ENCODE results near the gene SLC17A2. TPM values are rescaled to one million over a fixed set of nuclear protein-coding genes. Genes with fewer than 3 reads are reported as not detected.

Gene SLC17A2
- total and polyA plus RNA-seq, 2 of the 13 experiments (the other 11 are each of a cell fraction or from before 2014, with no cell fraction given), result 11.2 to 32.4 TPM

DNA sequence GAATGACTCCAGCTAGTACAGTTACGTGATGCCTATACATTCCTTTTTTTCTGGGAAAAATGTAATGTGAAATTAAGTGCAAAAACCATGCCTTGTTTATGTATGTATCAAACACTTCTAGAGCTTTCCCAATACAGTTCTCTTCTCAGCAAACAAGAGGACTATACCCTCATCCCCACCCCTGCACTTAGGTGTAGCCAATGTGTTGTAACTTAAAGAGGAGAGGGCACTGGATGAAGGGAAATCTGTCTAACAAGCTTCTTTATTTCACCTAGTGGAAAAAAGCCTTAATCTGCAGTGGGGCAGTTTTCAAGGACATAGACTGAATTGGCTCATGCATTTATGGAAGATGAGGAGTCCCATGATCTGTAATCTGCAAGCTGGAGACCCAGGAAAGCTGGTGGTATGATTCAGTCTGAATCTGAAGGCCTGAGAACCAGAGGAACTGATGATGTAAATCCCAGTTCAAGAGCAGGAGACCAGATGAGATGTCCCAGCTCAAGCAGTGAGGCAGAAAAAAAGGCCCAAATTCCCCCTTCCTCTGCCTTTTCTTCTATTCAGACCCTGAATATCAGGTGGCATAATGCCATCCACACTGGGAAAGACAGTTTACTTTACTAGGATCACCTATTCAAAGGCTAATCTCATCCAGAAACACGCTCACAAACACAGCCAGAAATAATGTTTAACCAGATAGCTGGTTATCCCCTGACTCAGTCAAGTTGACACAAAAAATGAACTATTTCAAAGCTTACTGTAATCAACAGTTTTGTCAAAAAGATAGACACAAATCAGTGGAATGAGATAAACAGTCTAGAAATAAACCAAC is 30.7 kb downstream of the SLC17A2 start (continued):
- TF ChIP-seq SMAD3 (CRISPR knock-in tag; IDR thresholded peaks at IDR 0.05) (0 out of 2 replicates have a peak, but pooled peaks have one; percentile 10), TCF7L2 (IDR thresholded peaks at IDR 0.05; ENCODE audit: low read depth, low read length) (no peak)
- TF ChIP-seq, protein P1, sequence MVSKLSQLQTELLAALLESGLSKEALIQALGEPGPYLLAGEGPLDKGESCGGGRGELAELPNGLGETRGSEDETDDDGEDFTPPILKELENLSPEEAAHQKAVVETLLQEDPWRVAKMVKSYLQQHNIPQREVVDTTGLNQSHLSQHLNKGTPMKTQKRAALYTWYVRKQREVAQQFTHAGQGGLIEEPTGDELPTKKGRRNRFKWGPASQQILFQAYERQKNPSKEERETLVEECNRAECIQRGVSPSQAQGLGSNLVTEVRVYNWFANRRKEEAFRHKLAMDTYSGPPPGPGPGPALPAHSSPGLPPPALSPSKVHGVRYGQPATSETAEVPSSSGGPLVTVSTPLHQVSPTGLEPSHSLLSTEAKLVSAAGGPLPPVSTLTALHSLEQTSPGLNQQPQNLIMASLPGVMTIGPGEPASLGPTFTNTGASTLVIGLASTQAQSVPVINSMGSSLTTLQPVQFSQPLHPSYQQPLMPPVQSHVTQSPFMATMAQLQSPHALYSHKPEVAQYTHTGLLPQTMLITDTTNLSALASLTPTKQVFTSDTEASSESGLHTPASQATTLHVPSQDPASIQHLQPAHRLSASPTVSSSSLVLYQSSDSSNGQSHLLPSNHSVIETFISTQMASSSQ (IDR thresholded peaks at IDR 0.05; ENCODE audit: low read depth), result peak; percentile 87
- TF ChIP-seq, protein P1 (CRISPR knock-in tag; IDR thresholded peaks at IDR 0.05; ENCODE audit: borderline replicate concordance), result peak; percentile 90; the same call in 1 of the 2 replicates

DNA sequence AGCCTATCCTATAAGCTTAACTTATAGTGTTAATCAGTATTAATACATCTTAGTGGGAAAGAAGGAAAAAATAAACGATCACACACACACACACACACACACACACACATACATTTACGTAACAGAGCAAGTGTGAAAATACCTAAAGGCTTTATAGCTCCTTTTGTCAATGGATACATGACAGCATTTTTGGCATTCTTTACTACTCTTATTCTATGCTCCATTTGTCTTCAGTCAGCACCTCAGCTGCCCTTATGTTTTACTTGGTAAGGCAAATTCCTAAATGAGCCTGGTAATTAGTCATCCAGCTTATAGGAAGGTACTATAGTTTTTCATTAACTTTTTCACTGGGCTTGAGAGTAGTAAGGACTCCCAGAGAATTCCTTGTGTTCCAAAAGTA is 31.4 kb downstream of the SLC17A2 start:
- in situ Hi-C loops (cut with HindIII; ENCODE audit: extremely low pct_ligation_motif_present, low pct_unique_long_range_greater_than_20kb) (loop anchor here (5.0 to 25.0 kb wide), 2 partner anchors 33 to 637 kb away; partner anchors contain the start of gene SLC17A2), intact Hi-C loops (cut with micrococcal nuclease; ENCODE audit: unreplicated experiment) (no loop called here)
- no peak overlapping the region; a peak in 1 of 6 replicates for H3K4me3 ChIP-seq (replicated peaks in 1 of 3; ENCODE audit: insufficient read depth in 1 of 3, low read depth in 2 of 3, low read length in 3 of 3)
- peaks cover 54% of the 10 kb centered on the region for H3K4me1 ChIP-seq (ENCODE audit: insufficient read depth, low read length)
- H3K4me2 ChIP-seq (ENCODE audit: low read depth, low read length), result peak overlapping the region; percentile 51
- ChIA-PET CTCF (ENCODE audit: low intra/inter-chr PET ratio, low total read pairs) (no interaction called here), POLR2A (interaction anchor here (1.0 to 3.8 kb wide), 12 partner anchors 10 to 228 kb away, joined by 3 to 111 read pairs (median 4); partner anchors contain the start of gene SLC17A2)
- no peaks in the 10 kb centered on the region for H3K27me3 ChIP-seq (ENCODE audit: control insufficient read depth in 1 of 2, insufficient read depth in 2 of 2, low read length in 2 of 2)
- FAIRE-seq (peak; percentile 26), DNase-seq (ENCODE audit: low spot score) (peak; percentile 43), ATAC-seq (peak; percentile 45)
- no peak overlapping the region for H3K9ac ChIP-seq (ENCODE audit: insufficient read depth, low read depth, low read length)
- no peaks in the 10 kb centered on the region for H3K79me2 ChIP-seq (ENCODE audit: insufficient read depth, low read length)
- no peaks in the 10 kb centered on the region for H3K9me3 ChIP-seq (ENCODE audit: low read length)
- no peak overlapping the region for H2AFZ ChIP-seq (ENCODE audit: low read length)
- H4K20me1 ChIP-seq (ENCODE audit: insufficient read depth, low read length), result no peaks in the 10 kb centered on the region
- BruUV-seq (replicated peaks), result no TSS peak
- H3K27ac ChIP-seq (ENCODE audit: extremely low read length, insufficient read depth, low read length), result peak overlapping the region; percentile 61
- H3K36me3 ChIP-seq (replicated peaks in 1 of 2; ENCODE audit: control insufficient read depth in 1 of 2, insufficient read depth in 2 of 2, low read length in 2 of 2), result no peaks in the 10 kb centered on the region
- 47% methylated on average over 2 of the region's 2 CpGs for WGBS (ENCODE audit: low lambda C conversion rate)
- TF ChIP-seq, protein P2, sequence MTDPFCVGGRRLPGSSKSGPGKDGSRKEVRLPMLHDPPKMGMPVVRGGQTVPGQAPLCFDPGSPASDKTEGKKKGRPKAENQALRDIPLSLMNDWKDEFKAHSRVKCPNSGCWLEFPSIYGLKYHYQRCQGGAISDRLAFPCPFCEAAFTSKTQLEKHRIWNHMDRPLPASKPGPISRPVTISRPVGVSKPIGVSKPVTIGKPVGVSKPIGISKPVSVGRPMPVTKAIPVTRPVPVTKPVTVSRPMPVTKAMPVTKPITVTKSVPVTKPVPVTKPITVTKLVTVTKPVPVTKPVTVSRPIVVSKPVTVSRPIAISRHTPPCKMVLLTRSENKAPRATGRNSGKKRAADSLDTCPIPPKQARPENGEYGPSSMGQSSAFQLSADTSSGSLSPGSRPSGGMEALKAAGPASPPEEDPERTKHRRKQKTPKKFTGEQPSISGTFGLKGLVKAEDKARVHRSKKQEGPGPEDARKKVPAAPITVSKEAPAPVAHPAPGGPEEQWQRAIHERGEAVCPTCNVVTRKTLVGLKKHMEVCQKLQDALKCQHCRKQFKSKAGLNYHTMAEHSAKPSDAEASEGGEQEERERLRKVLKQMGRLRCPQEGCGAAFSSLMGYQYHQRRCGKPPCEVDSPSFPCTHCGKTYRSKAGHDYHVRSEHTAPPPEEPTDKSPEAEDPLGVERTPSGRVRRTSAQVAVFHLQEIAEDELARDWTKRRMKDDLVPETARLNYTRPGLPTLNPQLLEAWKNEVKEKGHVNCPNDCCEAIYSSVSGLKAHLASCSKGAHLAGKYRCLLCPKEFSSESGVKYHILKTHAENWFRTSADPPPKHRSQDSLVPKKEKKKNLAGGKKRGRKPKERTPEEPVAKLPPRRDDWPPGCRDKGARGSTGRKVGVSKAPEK (CRISPR knock-in tag; IDR thresholded peaks at IDR 0.05; ENCODE audit: borderline replicate concordance), result 0 out of 2 replicates have a peak, but pooled peaks have one; percentile 3
- TF ChIP-seq CHD4 (IDR thresholded peaks at IDR 0.05; ENCODE audit: borderline replicate concordance, low read length), result 0 out of 2 replicates have a peak, but pooled peaks have one; percentile 6
- TF ChIP-seq ZBTB8A (CRISPR knock-in tag; IDR thresholded peaks at IDR 0.05; ENCODE audit: borderline replicate concordance, low read depth), result 0 out of 2 replicates have a peak, but pooled peaks have one; percentile 80
- TF ChIP-seq, protein P1 (IDR thresholded peaks at IDR 0.05; ENCODE audit: low read depth), result peak; percentile 19; the same call in 1 of the 2 replicates
- TF ChIP-seq, protein P1 (CRISPR knock-in tag; IDR thresholded peaks at IDR 0.05; ENCODE audit: borderline replicate concordance), result no peak
- 0 out of 2 replicates have a peak, but pooled peaks have one; percentile 56 for TF ChIP-seq ZBTB20 (CRISPR knock-in tag; IDR thresholded peaks at IDR 0.05; ENCODE audit: borderline replicate concordance, low read depth)
